Neuronal stem cell (in vitro differentiated cells): ENCODE measurements around the gene NUDCD3.
A peak's percentile ranks its signal among the peaks of the same experiment; 100 is the strongest.

Source experiments
- DNase-seq: peaks from one replicate; pipeline ENCODE4 v3.0.0-alpha.2; 2013; ENCODE audit warnings: low spot score
- H2AFZ ChIP-seq: one replicate; pipeline ENCODE4 v1.6.1; 2013; ENCODE audit warnings: mild to moderate bottlenecking, low read length, inconsistent platforms
- H2AK5ac ChIP-seq: 2 replicates; pipeline ENCODE4 v1.6.1; 2013; ENCODE audit warnings: low read depth, mild to moderate bottlenecking, inconsistent platforms, low read length, moderate library complexity, mixed read lengths
- H2BK120ac ChIP-seq: 2 replicates; pipeline ENCODE4 v1.6.1; 2013; ENCODE audit warnings: low read depth, mild to moderate bottlenecking, inconsistent platforms, low read length, moderate library complexity, mixed read lengths
- H2BK12ac ChIP-seq: one replicate; pipeline ENCODE4 v1.6.1; 2013; ENCODE audit warnings: low read length, inconsistent platforms
- H2BK15ac ChIP-seq: 2 replicates; pipeline ENCODE4 v1.6.1; 2013; ENCODE audit warnings: mild to moderate bottlenecking, low read length, inconsistent platforms, mixed read lengths
- H2BK5ac ChIP-seq: one replicate; pipeline ENCODE4 v1.6.1; 2013; ENCODE audit warnings: inconsistent platforms, mild to moderate bottlenecking, low read length, moderate library complexity
- H3K14ac ChIP-seq: one replicate; pipeline ENCODE4 v1.6.1; 2013; ENCODE audit warnings: low read length, inconsistent platforms
- H3K18ac ChIP-seq: 2 replicates; pipeline ENCODE4 v1.6.1; 2013; ENCODE audit warnings: low read length, inconsistent platforms
- H3K23ac ChIP-seq: 2 replicates; pipeline ENCODE4 v1.6.1; 2013; ENCODE audit warnings: low read depth, mild to moderate bottlenecking, mixed read lengths, low read length, inconsistent platforms; ENCODE audit not compliant: poor library complexity
- H3K27ac ChIP-seq: replicated peaks from 3 replicates; pipeline ENCODE4 v1.5.1; 2013; ENCODE audit warnings: low read length, inconsistent platforms
- H3K27me3 ChIP-seq, 3 experiments: 2 replicates each; pipeline ENCODE4 v1.6.1; 2013; ENCODE audit warnings: low read length in 3 of 3, mild to moderate bottlenecking in 2 of 3, inconsistent platforms in 1 of 3, low read depth in 1 of 3, mixed read lengths in 1 of 3, moderate library complexity in 1 of 3; ENCODE audit not compliant: control insufficient read depth in 3 of 3, insufficient read depth in 3 of 3
- H3K36me3 ChIP-seq, 2 donors: replicated peaks in 1 of 2; 2 replicates each; pipeline ENCODE4 v1.6.1; 2013; ENCODE audit warnings: low read length in 2 of 2; ENCODE audit not compliant: control insufficient read depth in 2 of 2, insufficient read depth in 2 of 2
- H3K4ac ChIP-seq: 2 replicates; pipeline ENCODE4 v1.6.1; 2013; ENCODE audit warnings: inconsistent platforms, mild to moderate bottlenecking, low read length, moderate library complexity
- H3K4me1 ChIP-seq, 2 donors: 1 replicate in 1 of 2; 2 replicates in 1 of 2; pipeline ENCODE4 v1.6.1; 2013; ENCODE audit warnings: low read length in 2 of 2, low read depth in 1 of 2; ENCODE audit not compliant: control insufficient read depth in 2 of 2, insufficient read depth in 1 of 2
- H3K4me2 ChIP-seq: one replicate; pipeline ENCODE4 v1.6.1; 2013; ENCODE audit warnings: mild to moderate bottlenecking, low read length, inconsistent platforms; ENCODE audit not compliant: insufficient read depth, poor library complexity, severe bottlenecking
- H3K4me3 ChIP-seq, 2 donors: 2 replicates each; pipeline ENCODE4 v1.5.1; 2013; ENCODE audit warnings: low read length in 2 of 2, mild to moderate bottlenecking in 2 of 2, inconsistent platforms in 1 of 2, moderate library complexity in 1 of 2
- H3K79me1 ChIP-seq: one replicate; pipeline ENCODE4 v1.6.1; 2013; ENCODE audit warnings: low read depth, mild to moderate bottlenecking, inconsistent platforms, low read length, moderate library complexity
- H3K9ac ChIP-seq: one replicate; pipeline ENCODE4 v1.6.1; 2013; ENCODE audit warnings: mild to moderate bottlenecking, low read depth, low read length, inconsistent platforms; ENCODE audit not compliant: poor library complexity
- H3K9me3 ChIP-seq, 2 donors: replicated peaks in 1 of 2; 2 replicates each; pipeline versions ENCODE3 to v1.6.1; 2013; ENCODE audit warnings: low read length in 2 of 2, mild to moderate bottlenecking in 2 of 2, inconsistent platforms in 1 of 2, low read depth in 1 of 2, mixed read lengths in 1 of 2, moderate library complexity in 1 of 2; ENCODE audit not compliant: control insufficient read depth in 2 of 2, insufficient read depth in 1 of 2
- H4K8ac ChIP-seq: one replicate; pipeline ENCODE4 v1.6.1; 2013; ENCODE audit warnings: low read depth, mild to moderate bottlenecking, inconsistent platforms, low read length, moderate library complexity
- H4K91ac ChIP-seq: one replicate; pipeline ENCODE4 v1.6.1; 2013; ENCODE audit warnings: low read length, low read depth, mild to moderate bottlenecking, inconsistent platforms; ENCODE audit not compliant: poor library complexity
- WGBS, 2 donors: extraction: QIAGEN DNeasy Blood & Tissue Kit; methylation state at CpG; one replicate each; pipeline ENCODE4 v1.1.7; 2013; ENCODE audit warnings: missing lambda C conversion rate in 2 of 2, mixed read lengths in 1 of 2; ENCODE audit not compliant: insufficient read length in 2 of 2, insufficient replicate concordance in 1 of 2; ENCODE audit errors: extremely low coverage in 2 of 2; 5-methylcytosine and 5-hydroxymethylcytosine counted together

Gene NUDCD3

GRCh38 chr7:44439926-44440325, 50.5 kb downstream of the NUDCD3 start:
- DNase-seq, result no peak
- H2AFZ ChIP-seq, result no peak overlapping the region
- no peak overlapping the region for H3K14ac ChIP-seq
- H2BK120ac ChIP-seq, result no peak overlapping the region
- no peaks in the 10 kb centered on the region for H3K9me3 ChIP-seq
- no peak overlapping the region for H3K27ac ChIP-seq
- no peaks in the 10 kb centered on the region for H3K4me1 ChIP-seq
- WGBS, 2 donors, result no CpG with 5 or more reads among the region's 3 CpGs
- no peak overlapping the region for H3K9ac ChIP-seq
- no peak overlapping the region for H3K18ac ChIP-seq
- H2BK15ac ChIP-seq, result no peak overlapping the region
- no peak overlapping the region for H3K4me2 ChIP-seq
- H2AK5ac ChIP-seq, result no peak overlapping the region
- H3K4me3 ChIP-seq, result no peak overlapping the region
- no peak overlapping the region for H3K23ac ChIP-seq
- H4K91ac ChIP-seq, result no peak overlapping the region
- H4K8ac ChIP-seq, result no peak overlapping the region
- no peak overlapping the region for H2BK5ac ChIP-seq
- peaks cover 0 to 19% of the 10 kb centered on the region in 2 donors for H3K36me3 ChIP-seq
- H3K79me1 ChIP-seq, result no peaks in the 10 kb centered on the region
- no peak overlapping the region for H2BK12ac ChIP-seq
- no peak overlapping the region for H3K4ac ChIP-seq
- no peaks in the 10 kb centered on the region for H3K27me3 ChIP-seq

GRCh38 chr7:44438816-44439215, 51.6 kb downstream of the NUDCD3 start:
- Histone ChIP-seq H3K14ac (no peak overlapping the region), H3K79me1 (peaks cover 4% of the 10 kb centered on the region), H2BK15ac (no peak overlapping the region), H2BK120ac (no peak overlapping the region), H3K27me3 (no peaks in the 10 kb centered on the region), H2AFZ (no peak overlapping the region), H3K4ac (no peak overlapping the region), H3K9me3 (no peaks in the 10 kb centered on the region), H3K4me1 (no peaks in the 10 kb centered on the region), H3K36me3 (peaks cover 2 to 13% of the 10 kb centered on the region in 2 donors), H2BK5ac (no peak overlapping the region), H3K4me3 (no peak overlapping the region), H2AK5ac (no peak overlapping the region), H4K8ac (no peak overlapping the region), H4K91ac (no peak overlapping the region), H3K18ac (no peak overlapping the region), H3K27ac (no peak overlapping the region), H3K23ac (no peak overlapping the region), H2BK12ac (no peak overlapping the region), H3K4me2 (no peak overlapping the region), H3K9ac (no peak overlapping the region)
- DNase-seq, result no peak
- no CpG with 5 or more reads among the region's 4 CpGs for WGBS, 2 donors

- H2BK5ac ChIP-seq, result no peak overlapping the region
- peak overlapping the region; percentile 25 for H3K23ac ChIP-seq
- H3K9me3 ChIP-seq, result peaks cover 0 to 2% of the 10 kb centered on the region in 2 donors
- H3K79me1 ChIP-seq, result peaks cover 11% of the 10 kb centered on the region
- H2AFZ ChIP-seq, result no peak overlapping the region
- H3K9ac ChIP-seq, result no peak overlapping the region
- H4K91ac ChIP-seq, result no peak overlapping the region
- no peak for DNase-seq
- H3K27ac ChIP-seq, result no peak overlapping the region
- no peak overlapping the region for H2AK5ac ChIP-seq
- H2BK12ac ChIP-seq, result no peak overlapping the region
- no CpG with 5 or more reads among the region's 7 CpGs for WGBS, 2 donors
- H3K18ac ChIP-seq, result no peak overlapping the region
- no peak overlapping the region for H3K4ac ChIP-seq
- H3K36me3 ChIP-seq, result peaks cover 7 to 11% of the 10 kb centered on the region in 2 donors
- no peak overlapping the region for H3K4me2 ChIP-seq
- no peak overlapping the region for H3K14ac ChIP-seq
- no peak overlapping the region for H2BK15ac ChIP-seq
- H3K4me1 ChIP-seq, result peaks cover 0 to 3% of the 10 kb centered on the region in 2 donors
- H3K4me3 ChIP-seq, result no peak overlapping the region
- no peaks in the 10 kb centered on the region for H3K27me3 ChIP-seq
- H2BK120ac ChIP-seq, result no peak overlapping the region
- H4K8ac ChIP-seq, result no peak overlapping the region
Measured at GRCh38 chr7:44434201-44434600, 56.3 kb downstream of the NUDCD3 start.

GRCh38 chr7:44433255-44434022, 57.0 kb downstream of the NUDCD3 start:
- Histone ChIP-seq H3K27ac (no peak overlapping the region), H3K23ac (peak overlapping the region; percentile 94), H3K18ac (peak overlapping the region; percentile 33), H4K8ac (peak overlapping the region; percentile 75), H2BK15ac (no peak overlapping the region), H2BK12ac (no peak overlapping the region), H3K27me3 (no peaks in the 10 kb centered on the region), H3K4me1 (peaks cover 0 to 3% of the 10 kb centered on the region in 2 donors), H2AK5ac (no peak overlapping the region), H3K4me2 (no peak overlapping the region), H3K4me3 (peak overlapping the region in 1 of 2 donors; percentile 73), H3K9me3 (peaks cover 0 to 2% of the 10 kb centered on the region in 2 donors), H4K91ac (no peak overlapping the region), H3K9ac (peak overlapping the region; percentile 39), H3K4ac (peak overlapping the region; percentile 53), H2BK5ac (no peak overlapping the region), H3K79me1 (peaks cover 11% of the 10 kb centered on the region), H3K14ac (peak overlapping the region; percentile 91), H3K36me3 (peaks cover 7 to 15% of the 10 kb centered on the region in 2 donors), H2AFZ (no peak overlapping the region), H2BK120ac (no peak overlapping the region)
- DNase-seq, result no peak
- no CpG with 5 or more reads among the region's 10 CpGs for WGBS, 2 donors
